Measurements from ENCODE around the gene RIOX2.
"Not testable (repeated sequence)": the region's sequence is repeated elsewhere in the genome, so short reads cannot be mapped to it uniquely, and the experiment has no call there.

The RIOX2 gene

DNA sequence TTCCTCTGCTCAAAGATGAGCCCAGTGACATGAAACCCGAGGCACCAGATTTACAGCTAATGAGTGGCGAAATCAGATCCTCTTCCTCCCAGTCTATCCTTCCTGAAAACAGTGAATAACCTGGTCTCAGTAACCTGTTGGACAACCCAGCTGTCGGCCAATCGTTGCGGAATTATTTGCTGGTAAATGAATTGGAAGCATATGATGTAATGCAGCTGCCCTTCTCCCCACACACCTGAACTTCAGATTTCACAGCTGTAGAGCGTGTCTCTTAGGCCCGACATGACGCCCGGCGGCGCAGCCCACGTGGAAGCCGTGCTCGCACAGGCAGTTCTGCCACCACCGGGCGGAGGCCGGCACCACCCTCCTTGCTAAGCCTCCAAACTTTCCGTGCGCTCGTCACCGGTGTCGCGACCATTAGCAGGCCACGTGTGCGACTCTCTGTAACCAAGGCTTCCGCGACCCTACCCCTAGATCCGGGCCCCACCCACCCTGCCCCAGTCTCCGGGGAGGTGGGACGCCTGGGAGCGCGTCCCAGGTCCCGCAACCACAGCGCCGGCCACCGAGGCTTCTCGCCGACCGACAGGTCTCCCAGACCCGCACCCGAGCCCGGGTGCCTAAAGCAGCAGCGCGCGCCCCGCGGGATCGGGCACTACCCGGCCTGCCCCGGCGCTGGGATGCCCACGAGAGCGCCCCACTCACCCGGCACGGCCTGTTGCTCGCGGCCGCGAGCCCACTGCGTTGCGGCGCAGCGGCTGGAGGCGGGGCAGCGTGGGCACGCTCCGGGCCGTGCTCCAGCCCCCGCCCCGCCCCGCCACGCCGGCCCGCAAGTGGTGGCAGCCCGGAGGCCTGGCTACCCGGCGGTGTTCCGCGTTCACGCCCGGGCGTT, at the start of gene RIOX2:
Gene RIOX2 (minus strand): TSS at position 753 of the 889 bp plus-strand sequence. CDS start 4,838 bp downstream, outside the sequence.
- DNase-seq (ENCODE audit: low read depth): peak; percentile 74

DNA sequence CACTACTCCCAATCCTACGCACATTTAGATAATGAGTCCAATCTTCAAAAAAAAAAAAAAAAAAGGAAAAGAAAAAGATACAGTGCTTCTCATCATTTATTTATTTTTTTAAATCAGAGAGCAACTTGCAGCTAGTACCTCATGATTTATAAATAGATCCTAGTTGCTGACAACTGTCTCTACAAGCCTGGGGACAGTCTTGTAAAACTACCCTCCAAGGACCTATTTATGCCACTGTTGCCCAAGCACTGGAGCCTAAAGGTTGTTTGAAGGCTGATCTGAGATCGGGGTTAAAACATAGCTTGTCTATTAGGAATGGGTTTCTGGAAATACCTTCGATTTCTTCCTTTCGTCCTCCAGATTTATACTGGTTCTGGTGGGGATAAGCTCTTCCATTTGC, 48.2 kb upstream of the RIOX2 start:
- no peak for DNase-seq (ENCODE audit: low read depth)

DNA sequence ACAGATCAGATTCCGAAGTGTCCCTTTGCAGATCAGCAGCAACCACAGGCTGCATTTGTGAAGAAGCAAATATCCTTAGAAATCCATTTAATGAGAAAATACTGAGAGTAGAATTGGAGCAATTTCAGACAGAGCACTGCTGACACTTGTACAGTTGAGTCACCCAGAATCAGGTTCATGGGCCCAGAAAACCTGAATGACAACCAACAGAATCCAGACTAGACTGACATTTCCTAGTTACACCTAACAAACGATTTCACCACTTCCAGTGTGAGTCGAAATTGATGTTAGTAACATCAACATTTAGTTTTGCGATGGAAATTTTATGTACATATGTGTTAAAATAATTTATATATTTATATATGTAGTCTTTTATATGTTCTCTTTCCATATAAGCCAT, 46.1 kb upstream of the RIOX2 start:
- no peak for DNase-seq (ENCODE audit: low read depth)

DNA sequence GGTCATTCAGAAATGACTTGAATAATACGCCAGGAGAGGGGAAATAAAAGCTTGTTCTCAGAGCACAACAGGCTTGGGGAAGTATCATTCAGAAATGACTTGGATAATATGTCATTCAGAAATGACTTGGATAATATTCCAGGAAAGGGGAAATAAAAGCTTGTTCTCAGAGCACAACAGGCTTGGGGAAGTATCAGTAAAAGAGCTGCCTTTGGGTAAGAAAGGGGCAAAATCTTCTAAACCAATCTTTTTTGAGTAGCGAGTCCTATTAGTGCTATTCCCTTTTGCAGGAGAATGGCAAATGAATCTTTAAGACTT, 42.0 kb upstream of the RIOX2 start:
- no peak for DNase-seq (ENCODE audit: low read depth)

DNA sequence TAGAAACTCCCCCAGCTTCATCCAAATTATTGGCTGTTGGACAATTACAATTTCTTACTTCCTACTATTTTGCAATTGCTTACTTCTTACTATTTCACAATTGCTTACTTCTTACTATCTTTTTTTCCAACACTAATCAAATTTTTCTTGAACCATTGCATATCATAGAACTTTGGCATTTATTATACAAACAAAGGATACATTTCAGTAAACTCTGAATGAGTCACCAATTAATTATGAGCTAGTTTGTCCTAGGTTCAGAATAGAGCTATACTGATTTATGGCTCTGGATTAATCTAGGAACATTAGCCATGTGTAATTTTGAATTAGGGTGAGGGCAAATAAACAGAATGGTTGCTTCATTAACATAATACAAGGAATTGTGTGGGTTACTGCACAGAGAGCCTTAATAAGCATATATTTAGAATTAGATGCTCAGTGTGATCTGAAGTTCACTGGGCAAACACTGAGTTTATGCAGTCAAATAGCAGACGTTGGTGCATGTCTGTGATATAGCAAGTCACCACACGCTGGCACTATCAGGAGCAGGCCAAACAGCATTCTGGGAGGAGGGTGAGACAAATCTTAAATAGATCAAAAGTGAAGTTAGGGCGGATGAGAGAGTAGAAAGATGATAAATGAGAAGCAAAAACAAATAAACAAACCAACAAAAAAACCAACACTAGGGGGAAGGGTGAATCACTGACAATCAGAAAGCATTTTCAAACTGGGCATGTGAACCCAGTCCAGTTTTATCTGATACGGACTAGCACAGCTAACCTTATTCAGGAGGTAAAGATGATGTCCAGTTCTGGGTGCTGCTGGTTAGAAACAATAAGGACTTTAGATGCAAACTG, 41.4 kb upstream of the RIOX2 start:
- DNase-seq (ENCODE audit: low read depth): no peak

DNA sequence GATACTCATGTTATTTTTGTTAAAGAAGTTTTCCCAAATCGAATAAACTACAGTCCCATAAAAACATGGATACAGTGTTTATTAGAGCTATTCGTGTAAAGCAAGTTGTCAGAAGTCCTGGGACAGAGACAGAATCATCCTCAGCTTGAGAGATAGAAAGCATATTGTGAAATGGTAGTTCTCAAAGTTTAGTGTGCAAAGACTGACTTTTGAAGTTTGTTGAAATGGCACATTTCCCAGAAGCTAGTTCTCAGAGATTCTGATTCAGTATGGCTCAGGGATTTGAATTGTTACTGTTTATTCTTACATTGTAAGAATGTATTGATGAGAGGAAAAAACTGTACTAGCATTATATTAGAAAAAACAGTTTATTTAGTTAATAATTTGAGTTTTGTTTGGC, 40.7 kb upstream of the RIOX2 start:
- DNase-seq (ENCODE audit: low read depth): no peak

DNA sequence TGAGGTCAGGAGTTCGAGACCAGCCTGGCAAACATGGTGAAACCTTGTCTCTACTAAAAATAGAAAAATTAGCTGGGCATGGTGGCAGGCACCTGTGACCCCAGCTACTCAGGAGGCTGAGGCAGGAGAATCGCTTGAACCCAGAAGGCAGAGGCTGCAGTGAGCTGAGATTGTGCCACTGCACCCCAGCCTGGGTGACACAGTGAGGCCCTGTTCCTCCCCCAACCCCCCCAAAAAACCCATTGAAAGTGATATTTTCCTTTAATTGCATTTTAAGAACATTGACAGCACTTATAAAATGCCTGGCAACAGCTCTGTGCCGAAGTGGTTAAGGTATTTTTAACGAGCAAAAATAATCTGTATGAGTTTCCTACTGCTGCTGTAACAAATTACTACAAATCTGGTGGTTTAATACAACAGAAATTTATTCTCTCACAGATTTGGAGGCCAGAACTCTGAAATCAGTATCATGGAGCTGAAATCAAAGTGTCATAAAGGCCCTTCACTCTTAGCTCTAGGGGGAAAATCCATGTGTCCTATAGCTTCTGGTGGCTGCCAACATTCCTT, 38.7 kb upstream of the RIOX2 start:
- not testable (repeated sequence) for DNase-seq (ENCODE audit: low read depth)

DNA sequence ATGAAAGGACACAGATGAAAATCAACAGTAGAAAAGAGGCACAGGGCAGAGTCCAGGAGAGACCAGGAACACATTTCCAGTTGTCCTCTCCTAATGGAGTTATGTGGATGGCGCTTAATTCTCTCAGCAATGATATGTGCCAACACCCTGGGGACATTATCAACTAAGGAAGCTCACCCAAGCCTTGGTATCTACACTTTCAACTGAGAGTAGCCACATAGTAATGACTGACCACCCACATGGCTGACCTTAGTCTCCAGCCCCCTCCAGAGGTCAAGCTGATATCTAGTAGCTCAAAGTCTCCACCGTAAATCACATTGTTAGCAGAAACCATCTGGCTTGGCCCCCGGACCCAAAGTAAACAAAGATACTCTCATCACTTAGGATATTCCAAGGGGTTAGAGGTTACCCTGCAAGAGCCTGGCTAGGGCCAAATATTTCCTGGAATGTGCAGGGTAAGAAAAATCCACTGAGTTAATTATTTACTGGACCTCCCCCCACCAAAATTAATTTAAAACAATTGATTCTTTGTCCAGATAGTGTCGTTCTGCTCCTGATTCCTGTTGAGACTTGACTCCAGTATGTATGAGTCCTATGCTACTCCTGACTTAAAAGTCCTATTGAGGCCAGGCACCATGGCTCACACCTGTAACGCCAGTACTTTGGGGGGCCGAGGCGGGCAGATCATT, 38.1 kb upstream of the RIOX2 start:
- no peak for DNase-seq (ENCODE audit: low read depth)

DNA sequence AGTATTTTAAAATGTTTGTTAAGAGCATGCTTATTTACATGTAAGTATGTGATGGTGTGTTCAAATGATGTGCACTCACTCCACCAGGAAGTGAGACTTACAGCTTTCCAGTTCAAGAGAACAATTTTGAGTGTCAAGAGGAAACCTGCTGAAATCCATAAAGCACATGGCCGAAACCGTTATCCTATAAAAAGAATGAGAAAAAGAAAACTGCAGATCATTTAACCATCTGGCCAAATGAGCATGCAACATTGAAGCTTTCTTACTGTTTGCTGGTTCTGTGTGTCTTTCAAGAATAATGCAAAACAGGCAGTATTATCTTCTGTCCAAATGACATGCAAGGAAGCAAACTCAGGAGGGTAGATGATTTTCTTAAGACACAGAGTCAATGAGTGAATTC, 36.6 kb upstream of the RIOX2 start:
- DNase-seq (ENCODE audit: low read depth): no peak

DNA sequence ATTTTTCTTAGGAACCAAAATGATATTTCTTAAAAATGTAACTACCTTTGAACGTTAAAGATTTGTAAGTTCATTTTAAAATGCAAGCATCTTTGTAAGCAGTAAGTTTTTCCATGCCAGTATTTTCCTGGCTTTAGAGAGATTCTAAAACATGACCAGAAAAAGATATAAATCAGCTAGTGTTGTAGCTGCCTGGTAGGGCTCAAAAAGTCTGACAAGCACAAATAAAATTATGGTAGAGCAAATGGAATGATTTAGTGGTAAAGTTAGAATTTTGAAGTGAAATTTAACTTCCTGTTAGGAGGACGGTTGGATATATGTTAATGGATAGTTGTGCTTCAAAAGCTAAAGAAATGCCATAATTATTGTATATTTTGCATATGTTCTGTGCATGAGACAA, 33.2 kb upstream of the RIOX2 start:
- no peak for DNase-seq (ENCODE audit: low read depth)

DNA sequence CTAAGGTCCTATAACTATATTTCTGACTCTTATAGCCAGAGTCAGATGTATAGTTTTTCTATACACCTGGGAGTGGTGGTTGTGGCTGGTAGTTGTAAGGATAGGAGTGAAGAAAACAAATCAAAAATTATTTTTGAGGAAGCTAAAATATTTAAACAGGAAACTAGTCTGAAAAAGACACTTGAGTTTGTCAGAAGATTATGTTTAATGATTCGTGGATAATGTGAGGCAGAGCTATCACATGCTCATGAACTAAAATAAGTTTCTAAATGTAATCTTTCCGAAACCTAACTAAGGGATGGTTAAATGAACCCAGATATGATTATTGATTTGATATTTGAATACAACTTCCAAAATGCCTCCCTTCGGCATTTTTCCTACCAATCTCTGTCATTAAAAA, 32.5 kb upstream of the RIOX2 start:
- no peak for DNase-seq (ENCODE audit: low read depth)

DNA sequence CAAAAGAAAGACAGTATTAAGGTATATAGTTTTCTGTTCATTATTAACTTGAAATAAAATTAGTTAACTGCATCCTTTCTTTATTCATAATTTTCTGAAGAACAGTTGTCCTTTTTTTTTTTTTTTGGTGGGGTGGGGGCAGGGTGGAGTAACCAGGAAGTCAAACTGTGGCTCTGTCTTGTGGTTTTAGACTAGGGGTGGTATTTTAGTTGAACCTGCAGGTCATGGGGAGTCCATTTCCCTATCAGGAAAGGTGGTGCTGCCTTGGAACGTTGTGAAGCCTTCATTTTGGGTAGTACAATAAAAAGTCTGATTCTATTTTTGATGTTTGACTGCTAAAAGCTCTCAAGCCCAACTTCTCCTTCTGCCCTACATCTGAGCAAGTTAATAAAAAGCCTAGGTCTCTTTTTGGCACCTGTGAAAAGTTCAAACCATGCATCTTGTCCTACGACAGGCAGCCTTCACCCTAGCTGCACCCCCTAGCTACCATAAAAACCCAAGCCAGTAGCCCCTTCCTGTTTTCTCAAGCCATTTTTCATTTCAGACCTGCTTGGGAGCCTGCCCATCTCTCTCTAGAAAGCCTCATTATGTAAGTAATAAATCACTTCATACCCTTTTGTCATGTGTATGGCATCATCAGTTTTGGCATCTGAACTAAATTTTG, 31.2 kb upstream of the RIOX2 start:
- no peak for DNase-seq (ENCODE audit: low read depth)

DNA sequence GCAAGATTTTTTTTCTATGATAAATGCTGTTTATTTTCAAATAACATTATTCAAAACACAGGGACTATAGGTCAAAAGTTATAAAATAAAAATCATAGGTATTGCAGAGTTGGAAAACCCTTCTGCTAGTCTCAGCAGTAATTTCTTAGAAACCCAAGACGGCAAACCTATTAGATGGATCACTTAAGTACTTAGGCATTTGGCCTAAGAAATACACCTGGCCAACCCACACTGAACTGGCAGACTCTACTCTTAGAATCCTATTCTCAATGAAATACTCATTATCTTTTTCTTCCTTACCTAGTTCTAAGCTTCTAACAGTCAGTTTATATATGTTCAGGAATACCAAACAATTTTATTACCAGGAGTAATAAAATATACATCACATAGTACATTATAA, 30.5 kb upstream of the RIOX2 start:
- no peak for DNase-seq (ENCODE audit: low read depth)

DNA sequence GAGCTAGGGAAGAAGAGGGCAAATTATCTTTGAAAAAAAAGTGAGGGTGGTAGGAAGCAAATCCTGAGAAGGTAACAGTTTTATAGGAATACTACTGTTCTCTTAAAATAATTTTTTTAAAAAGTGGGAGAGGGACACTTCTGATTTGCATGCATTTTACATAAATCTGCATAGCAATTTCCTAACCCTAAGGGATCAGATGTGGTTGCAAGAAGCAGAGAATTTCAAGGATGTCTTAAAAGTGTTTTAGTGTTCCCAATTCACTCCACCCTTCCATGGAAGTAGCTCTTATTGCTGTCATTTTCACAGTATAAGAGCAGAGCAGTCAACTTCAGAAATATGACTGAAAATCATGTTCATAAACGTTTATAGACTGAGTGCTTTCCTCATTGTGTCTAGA, 27.8 kb upstream of the RIOX2 start:
- DNase-seq (ENCODE audit: low read depth): no peak

DNA sequence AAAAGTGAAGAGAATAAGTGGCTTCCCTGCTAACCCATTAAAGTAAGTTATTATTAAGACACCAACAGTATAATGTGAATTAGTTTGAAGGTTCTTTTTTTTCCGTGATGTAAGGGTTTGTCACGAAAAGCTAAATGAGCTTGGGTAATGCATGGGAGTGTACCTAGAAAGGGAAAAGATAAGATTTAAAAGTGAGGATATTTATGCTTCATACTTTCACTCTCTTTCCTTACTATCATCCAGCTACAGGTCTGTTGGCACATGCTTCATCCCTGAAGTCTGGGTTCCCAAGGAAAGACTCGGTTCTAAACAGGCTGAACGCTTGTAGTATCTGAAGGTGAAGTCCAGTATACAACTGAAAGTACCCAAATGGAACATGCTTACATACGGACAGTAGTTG, 26.9 kb upstream of the RIOX2 start:
- DNase-seq (ENCODE audit: low read depth): no peak

DNA sequence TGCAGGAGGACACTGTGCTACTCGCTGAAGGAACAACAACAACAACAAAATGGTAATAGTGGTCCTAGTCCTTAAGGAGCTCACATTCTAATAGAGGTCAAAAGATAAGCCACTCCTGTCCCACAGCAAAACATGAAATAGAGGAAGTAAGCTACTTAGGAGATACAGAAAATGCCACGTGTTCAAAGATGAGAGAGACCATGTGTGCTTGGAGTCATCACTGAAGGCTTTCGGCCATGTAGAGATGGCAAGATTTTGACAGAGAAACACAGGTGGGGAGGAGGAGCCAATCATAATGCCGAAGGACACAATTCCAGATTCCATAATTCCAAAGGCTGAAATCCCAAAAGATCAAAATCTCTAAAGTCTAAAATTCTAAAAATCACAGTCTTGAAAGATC, 24.8 kb upstream of the RIOX2 start:
- DNase-seq (ENCODE audit: low read depth): no peak

DNA sequence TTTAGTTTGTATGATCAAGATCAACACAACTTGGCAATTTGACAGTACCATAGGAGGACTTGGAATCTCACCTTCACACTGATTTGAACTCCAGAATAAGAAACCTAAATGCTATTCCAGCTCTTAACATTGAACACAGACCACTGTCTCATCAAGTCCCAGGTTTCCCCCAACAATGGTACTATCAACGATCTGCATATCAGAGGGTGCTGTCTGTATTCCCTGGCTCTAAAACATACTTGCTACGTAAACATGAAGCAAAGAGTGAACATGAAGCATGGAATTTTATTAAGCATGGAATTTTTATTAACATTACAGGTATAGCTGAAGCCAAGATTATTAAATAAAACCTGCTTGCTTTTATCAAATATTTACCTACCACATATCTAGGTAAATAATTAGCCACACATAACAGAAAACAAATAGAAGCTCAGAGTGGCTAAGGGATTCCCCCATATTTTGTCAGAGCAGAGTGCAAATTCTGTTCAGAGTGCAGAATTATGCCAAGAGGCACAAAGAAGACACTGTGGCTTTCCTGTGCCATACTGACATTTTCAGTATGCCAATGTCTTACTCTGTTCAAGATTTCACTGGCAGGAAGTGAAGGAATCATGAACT, 22.2 kb upstream of the RIOX2 start:
- DNase-seq (ENCODE audit: low read depth): no peak

DNA sequence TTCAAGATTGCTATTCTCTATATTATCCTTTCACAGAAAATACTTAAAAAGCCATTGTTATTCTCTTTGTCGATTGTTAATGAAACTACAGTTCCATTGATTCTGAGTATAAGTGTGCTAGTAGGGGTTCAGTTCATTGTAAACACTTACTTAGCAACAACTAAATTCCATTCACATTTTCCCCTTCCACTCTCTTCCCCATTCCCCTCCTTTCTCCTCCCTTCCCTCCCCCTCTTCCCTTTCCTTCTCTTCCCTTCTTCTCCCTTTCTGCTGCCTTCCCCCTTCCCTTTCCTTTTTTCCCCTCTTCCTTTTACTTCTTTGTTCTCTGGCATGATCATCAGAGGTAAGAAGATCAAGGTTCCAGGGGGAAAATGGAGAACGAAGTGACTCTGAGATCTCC, 21.3 kb upstream of the RIOX2 start:
- no peak for DNase-seq (ENCODE audit: low read depth)

DNA sequence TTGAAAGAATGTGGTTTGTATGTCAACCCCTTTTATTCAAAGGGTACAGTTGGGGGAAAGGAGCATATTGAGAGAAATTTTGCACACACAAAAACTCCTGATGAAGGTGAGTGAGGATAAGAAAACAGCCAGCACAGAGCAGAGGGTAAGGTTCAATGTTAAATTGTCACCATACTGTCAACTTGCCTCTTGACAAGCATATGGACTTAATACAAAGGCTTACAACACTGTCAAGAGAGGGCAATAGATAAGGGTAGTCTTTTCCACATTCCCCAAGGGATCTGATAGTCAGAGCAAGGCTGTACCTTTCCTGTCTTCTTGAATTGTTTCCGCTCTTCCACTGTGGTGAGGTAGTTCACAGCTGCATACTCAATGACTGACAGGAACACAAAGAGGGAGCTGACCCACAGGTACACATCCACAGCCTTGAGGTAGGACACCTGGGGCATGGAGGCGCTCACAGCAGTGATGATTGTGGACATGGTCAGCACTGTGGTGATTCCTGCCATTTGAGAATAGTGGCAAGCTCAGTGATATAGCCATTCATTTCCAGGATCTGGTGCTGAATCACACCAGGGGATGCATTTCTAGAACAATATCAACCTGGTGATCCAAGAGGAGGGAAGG, 20.4 kb upstream of the RIOX2 start:
- no peak for DNase-seq (ENCODE audit: low read depth)

DNA sequence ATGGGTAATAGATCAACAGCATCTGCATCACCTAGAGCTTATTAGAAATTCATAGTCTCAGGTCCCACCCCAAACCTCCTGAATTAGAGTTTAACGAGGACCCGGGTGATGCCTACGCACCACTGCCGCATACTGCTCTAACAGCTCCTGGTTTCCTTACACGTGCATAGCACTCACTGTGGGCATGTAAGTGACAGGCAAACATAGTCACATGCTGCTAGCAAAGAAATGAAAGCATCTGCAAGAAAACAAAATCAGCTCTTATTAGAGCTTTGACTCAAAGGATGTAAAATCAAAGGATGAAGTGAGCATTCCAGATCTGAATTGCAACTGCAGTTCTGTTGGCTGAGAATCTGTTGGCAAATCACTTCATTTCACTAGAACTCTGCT, 19.1 kb upstream of the RIOX2 start:
- DNase-seq (ENCODE audit: low read depth): no peak

All from activated T-cell treated with anti-CD3 and anti-CD28 coated beads for 48 hours (primary cell).